ENCODE measurements around the gene SNURF.
"Not testable (repeated sequence)": the region's sequence is repeated elsewhere in the genome, so short reads cannot be mapped to it uniquely, and the experiment has no call there.

The SNURF gene

GRCh38 chr15:24954783-24955530 is at the start of gene SNURF, which contains the start of gene SNRPN:
TSS of gene SNURF (plus strand) at chr15:24954987. CDS start at chr15:24955049, 62 bp downstream.
TSS of gene SNRPN (plus strand) at chr15:24954987. CDS start at chr15:24974454, 19,467 bp downstream.
- DNase-seq: peak; percentile 44

GRCh38 chr15:24916305-24917009 is 38.3 kb upstream of the SNURF start:
- no peak for DNase-seq

- DNase-seq: no peak
Observed at GRCh38 chr15:24917431-24917830, 37.4 kb upstream of the SNURF start.

GRCh38 chr15:24919446-24919845 is 35.3 kb upstream of the SNURF start:
- DNase-seq: no peak

- DNase-seq: not testable (repeated sequence)
Observed at GRCh38 chr15:24922781-24923180, 32.0 kb upstream of the SNURF start.

GRCh38 chr15:24924153-24924552 is 30.6 kb upstream of the SNURF start:
- no peak for DNase-seq

- DNase-seq: no peak
Observed at GRCh38 chr15:24924621-24925020, 30.2 kb upstream of the SNURF start.

- not testable (repeated sequence) for DNase-seq
Observed at GRCh38 chr15:24931874-24932732, 22.7 kb upstream of the SNURF start.

- DNase-seq: no peak
Observed at GRCh38 chr15:24933716-24934115, 21.1 kb upstream of the SNURF start.

GRCh38 chr15:24938224-24938623 is 16.6 kb upstream of the SNURF start:
- not testable (repeated sequence) for DNase-seq

GRCh38 chr15:24940236-24940635 is 14.6 kb upstream of the SNURF start:
- DNase-seq: no peak

GRCh38 chr15:24943361-24943760 is 11.4 kb upstream of the SNURF start:
- DNase-seq: no peak

GRCh38 chr15:24944954-24945353 is 9.8 kb upstream of the SNURF start:
- no peak for DNase-seq

- no peak for DNase-seq
Observed at GRCh38 chr15:24945711-24946110, 9.1 kb upstream of the SNURF start.

GRCh38 chr15:24948495-24948894 is 6.3 kb upstream of the SNURF start:
- no peak for DNase-seq

GRCh38 chr15:24955531-24955921 is 739 bp downstream of the SNURF start:
- DNase-seq: no peak

GRCh38 chr15:24956111-24956838 is 1.5 kb downstream of the SNURF start:
- peak; percentile 54 for DNase-seq

- no peak for DNase-seq
Observed at GRCh38 chr15:24957691-24958090, 2.9 kb downstream of the SNURF start.

- no peak for DNase-seq
Observed at GRCh38 chr15:24961967-24962366, 7.2 kb downstream of the SNURF start.

GRCh38 chr15:24962880-24963279 is 8.1 kb downstream of the SNURF start:
- DNase-seq: no peak

GRCh38 chr15:24966364-24967103 is 11.7 kb downstream of the SNURF start:
- DNase-seq: no peak

GRCh38 chr15:24971052-24971451 is 16.3 kb downstream of the SNURF start:
- no peak for DNase-seq

All from kidney glomerular epithelial cell (primary cell).